HEK293T (cell line): ENCODE data around the gene GTPBP6.

Experiments used
- ARNT ChIP-seq: fragments of 450-650 bp; IDR thresholded peaks from 2 replicates; pipeline ENCODE4 v1.6.1; 2017; ENCODE audit warnings: mild to moderate bottlenecking
- BHLHE40 ChIP-seq: fragments of 450-650 bp; IDR thresholded peaks from 2 replicates; pipeline ENCODE4 v1.6.1; 2016; ENCODE audit warnings: mild to moderate bottlenecking, moderate library complexity, borderline replicate concordance
- CTBP1 ChIP-seq: fragments of 450-650 bp; IDR thresholded peaks from 2 replicates; pipeline ENCODE4 v1.6.1; 2016; ENCODE audit warnings: borderline replicate concordance
- SUZ12 ChIP-seq: fragments of 450-650 bp; IDR thresholded peaks from 2 replicates; pipeline ENCODE4 v1.6.1; 2016; ENCODE audit warnings: mild to moderate bottlenecking
- TF ChIP-seq, protein P1 (sequence below): fragments of 450-650 bp; IDR thresholded peaks from 2 replicates; pipeline ENCODE4 v1.6.1; 2016

DNA sequence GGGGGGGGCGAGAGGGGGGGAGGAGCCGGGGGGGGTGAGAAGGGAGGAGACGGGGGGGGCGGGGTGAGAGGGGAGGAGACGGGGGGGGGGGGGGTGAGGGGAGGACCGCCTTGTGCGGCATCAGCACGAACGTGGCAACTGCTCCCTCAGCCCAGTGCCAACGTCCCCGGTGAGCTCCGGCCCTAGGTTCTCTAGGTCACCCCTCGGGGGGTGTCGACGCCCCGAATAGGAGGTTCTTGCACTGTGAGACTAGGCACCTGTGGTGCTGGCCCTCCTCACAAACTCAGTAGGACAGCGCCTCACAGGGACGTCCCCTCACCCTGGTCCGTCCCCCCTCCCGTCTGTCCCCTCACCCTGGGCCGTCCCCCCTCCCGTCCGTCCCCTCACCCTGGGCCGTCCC, 21.5 kb upstream of the GTPBP6 start:
- TF ChIP-seq SUZ12 (no peak), BHLHE40 (no peak), CTBP1 (no peak), ARNT (no peak)
- TF ChIP-seq, protein P1, sequence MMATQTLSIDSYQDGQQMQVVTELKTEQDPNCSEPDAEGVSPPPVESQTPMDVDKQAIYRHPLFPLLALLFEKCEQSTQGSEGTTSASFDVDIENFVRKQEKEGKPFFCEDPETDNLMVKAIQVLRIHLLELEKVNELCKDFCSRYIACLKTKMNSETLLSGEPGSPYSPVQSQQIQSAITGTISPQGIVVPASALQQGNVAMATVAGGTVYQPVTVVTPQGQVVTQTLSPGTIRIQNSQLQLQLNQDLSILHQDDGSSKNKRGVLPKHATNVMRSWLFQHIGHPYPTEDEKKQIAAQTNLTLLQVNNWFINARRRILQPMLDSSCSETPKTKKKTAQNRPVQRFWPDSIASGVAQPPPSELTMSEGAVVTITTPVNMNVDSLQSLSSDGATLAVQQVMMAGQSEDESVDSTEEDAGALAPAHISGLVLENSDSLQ, result no peak
